SK-N-DZ (cell line): ENCODE data around the gene LCMT2. TPM values are rescaled to one million over a fixed set of nuclear protein-coding genes. Genes with fewer than 3 reads are reported as not detected.

Source experiments
- DNase-seq: peaks from one replicate; pipeline ENCODE4 v3.0.0-alpha.2; 2015; ENCODE audit warnings: low spot score
- polyA plus RNA-seq, 2 experiments: library from polyadenylated mRNA; depleted of rRNA; stranded (reverse); fragments of >200 nt; gene quantifications; 2 replicates each; pipeline ENCODE4 v1.2.3, GENCODE V29; 2014

The LCMT2 gene
- 8.7 and 10.8 TPM in 2 replicates for polyA plus RNA-seq (2014; cell fraction: cytosol; rRNA removed)
- polyA plus RNA-seq (2014; cell fraction: nucleus; rRNA removed) = 4.0 and 5.7 TPM in 2 replicates

GRCh38 chr15:43329960-43330779 is at the start of gene LCMT2:
Gene LCMT2, minus strand, starts transcription at chr15:43330573. Its CDS starts 84 bp downstream, at chr15:43330489.
- DNase-seq = peak; percentile 96

GRCh38 chr15:43378601-43379000 is 48.2 kb upstream of the LCMT2 start:
- no peak for DNase-seq

DNA sequence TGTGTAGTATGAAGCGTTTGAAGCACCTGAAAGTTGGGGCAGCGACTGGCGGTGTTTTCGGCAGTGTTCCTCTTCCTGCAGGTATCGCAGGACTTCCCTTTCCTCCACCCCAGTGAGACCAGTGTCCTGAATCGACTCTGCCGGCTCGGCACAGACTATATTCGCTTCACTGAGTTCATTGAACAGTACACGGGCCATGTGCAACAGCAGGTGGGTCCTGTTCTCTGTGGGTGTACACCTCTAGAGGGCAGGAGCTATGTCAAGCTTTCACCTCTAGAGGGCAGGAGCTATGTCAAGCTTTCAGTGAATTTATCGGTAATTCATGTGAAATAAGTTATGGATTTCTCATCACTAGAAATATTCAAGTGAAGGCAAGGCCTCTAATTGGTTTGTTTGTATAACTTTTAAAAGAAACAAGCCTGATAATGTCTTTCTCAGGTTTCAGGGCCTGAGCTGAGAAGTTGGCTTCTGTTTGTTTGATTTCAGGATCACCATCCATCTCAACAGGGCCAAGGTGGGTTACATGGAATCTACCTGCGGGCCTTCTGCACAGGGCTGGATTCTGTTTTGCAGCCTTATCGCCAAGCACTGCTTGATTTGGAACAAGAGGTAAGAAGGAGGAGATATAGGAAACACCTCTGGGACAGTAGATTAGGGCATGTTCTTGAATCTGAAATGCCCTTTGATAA is 45.8 kb upstream of the LCMT2 start:
- DNase-seq = peak; percentile 50

DNA sequence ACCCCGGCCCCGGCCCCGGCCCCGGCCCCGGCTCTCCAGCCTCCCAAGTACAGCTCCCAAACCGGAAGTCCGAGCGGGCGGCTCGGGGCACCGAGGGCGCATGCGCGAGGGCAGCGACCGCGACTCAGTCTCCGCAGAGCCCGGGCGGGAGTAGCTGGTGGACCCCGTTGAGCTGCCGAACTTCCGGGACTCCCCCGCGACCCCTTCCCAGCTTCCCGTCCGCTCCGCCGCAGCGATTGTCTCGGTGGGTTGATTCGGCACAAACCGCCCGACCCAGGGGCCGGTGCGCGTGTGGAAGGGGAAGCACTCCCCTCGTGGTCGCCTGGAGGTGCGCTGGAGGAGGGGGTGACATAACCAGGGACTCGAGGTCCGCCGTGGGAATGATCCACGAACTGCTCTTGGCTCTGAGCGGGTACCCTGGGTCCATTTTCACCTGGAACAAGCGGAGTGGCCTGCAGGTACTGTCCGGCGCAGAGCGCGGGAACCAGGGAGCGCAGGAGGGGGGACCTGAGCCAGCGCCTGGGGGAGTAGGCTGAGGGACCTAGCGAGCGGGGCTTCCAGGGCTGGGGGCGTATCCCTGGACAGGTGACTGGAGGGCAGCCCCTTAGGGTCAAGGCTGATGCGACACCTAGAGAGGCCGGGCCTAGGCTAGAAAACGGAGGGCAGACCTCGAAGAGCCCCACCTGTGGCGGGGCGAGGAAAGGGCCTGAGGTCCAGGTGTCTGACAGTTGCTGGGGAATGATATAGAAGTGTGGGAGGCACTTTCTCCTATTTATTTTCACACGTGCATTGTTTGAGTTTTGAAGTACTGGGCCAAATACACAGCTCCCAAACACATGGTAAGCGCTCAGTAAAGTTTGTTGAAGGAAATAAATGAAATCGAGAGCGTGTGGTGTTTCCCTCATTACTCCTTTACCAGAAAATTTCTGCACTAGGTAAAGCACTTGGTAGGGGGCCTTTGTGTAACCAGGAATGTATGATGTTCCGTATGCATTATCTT is 40.9 kb upstream of the LCMT2 start, which contains the start of the genes TUBGCP4 and ZSCAN29:
TUBGCP4 (plus strand) TSS at position 127 of the 1,000 bp plus-strand sequence; CDS start at position 381, 254 bp downstream.
ZSCAN29 (minus strand) TSS at position 69 of the 1,000 bp plus-strand sequence. CDS start 1,130 bp downstream, outside the sequence.
- DNase-seq = peak; percentile 91

DNA sequence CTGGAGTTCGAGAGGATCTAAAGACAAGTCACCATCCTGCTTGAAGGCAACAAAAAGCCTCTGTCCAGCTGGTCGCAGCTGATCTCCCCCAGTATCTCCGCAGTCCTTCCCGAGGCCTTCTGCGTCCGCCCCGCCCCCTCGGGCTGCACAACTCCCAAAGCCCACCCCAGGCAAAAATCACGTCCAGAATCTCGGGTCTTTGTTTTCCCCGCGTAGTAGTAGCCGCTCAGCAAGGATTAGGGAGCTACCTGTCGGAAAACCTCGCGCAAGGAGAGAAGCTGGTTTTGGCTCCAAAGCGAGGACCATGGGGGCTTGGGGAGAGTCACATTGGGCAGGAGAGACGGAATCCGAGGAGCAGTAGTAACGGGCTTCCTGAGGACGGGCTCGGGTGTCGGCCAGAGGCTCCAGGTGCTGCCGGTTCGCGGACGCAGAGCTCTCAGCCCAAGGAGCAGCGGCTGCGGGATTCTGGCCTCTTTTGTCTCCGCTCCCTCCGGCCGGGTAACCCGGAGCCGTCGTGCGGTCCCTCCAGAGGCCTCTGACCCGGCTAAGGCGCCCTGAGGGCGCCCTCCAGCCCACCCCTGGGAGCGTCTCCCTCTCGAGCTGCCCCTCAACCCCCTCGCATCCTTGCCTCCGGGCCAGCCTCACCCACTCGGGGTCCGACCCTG is 40.1 kb upstream of the LCMT2 start:
- peak; percentile 22 for DNase-seq

- DNase-seq = no peak
These were observed 31.0 kb upstream of the LCMT2 start for GRCh38 chr15:43361313-43361903.

GRCh38 chr15:43360821-43361220 is 30.4 kb upstream of the LCMT2 start:
- DNase-seq = no peak

GRCh38 chr15:43352693-43353382 is 22.5 kb upstream of the LCMT2 start:
- no peak for DNase-seq

DNA sequence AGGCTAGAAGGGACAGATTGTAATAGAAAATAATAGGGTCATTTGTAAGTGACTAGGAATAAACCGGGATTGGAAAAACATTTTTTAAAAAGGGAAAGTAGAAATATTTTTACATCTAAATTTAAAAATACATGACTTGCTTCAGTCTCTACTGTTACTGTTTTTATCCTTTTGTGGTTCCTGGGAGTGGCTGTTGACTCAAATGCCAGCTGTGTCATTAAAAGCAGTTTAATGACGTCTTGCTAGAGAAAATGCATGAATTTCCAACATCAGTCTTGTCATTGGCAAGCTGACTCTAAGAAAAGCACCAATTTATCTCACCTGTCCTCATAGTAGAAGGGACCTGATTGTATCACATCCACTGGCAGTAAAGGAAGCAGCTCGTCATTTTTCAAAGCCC is 16.7 kb upstream of the LCMT2 start:
- no peak for DNase-seq

DNA sequence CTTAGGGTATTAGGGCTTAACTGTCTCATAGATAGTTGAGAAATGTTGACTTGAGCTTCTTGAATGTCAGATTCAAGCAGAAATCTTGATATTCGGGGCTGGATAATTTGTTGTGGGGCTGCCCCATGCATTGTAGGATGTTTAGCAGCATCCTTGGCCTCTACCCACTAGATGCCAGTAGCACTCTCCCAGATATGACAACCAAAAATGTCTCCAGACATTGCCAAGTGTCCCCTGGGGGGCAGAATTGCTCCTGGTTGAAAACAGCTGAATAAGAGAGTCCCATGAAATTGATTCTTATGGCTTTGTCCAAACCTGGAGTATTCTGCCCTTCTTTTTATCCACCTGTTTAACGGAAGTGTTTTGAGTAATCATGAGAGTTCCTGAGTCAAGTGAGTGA is 15.9 kb upstream of the LCMT2 start:
- no peak for DNase-seq

- DNase-seq = no peak
These were observed 361 bp upstream of the LCMT2 start for GRCh38 chr15:43330780-43331087.

DNA sequence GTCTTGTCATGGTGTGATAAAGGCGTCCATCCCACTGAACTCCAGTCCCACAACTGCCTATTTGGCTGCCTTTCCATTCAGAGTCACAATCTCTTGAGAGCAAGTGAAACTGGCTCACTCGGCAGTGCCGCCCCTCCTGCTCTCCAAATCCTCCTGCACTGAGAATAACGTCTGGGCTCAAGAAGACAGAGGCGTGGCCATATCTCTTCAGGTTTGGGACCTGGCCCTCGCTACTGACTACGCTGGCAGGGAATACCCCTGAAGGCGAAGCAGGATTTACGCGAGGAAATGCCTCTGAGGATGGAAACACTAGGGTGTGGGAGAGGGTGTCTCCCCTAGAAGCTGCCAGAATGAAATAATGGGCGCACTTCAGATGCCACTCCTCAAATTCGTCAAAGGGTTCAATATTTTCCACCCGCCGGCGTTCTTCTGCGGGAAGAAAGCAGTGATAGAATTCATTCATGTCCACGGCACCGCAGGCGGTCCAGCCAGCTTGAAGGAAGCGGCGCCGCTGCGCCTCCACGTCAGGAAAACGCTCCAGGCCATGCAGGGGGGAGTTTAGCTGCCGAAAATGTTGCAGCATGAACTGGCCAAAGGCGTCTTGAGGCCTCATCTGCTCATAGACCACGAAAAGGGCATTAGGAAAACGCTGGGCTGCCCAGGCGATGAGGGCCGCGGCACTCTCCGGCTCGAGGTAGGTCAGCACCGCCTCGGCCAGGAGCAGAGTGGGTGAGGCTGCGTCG is 985 bp downstream of the LCMT2 start:
- DNase-seq = no peak

DNA sequence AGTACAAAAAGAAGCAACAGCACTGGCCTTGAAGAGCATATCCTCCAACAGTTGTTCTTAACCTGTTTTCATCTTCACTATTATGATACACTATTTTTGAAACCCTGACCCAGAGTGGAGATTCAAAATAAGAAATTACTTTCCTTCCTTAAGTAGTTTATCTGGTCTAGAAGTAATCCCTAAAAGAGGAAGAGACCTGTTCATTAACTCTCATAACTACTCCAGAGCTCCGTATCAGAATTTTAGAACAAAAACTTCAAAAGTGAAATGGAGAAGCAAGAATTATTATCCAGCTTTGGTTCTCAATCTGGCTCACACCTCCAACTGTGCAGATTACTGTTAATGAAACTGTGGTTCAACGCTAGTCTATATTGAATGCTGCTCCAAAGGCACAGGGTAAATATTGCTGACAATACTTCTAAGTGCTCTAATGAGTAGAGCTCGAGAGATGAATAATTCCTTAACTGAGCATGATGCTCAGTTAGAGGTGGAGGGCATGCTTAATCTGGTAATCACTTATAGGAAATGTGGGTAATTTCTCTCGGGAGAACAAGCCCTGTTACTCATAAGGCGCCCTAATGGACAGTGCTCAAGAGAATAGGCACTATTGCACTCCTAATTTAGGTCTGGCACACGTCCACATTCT is 5.2 kb downstream of the LCMT2 start:
- DNase-seq = no peak

GRCh38 chr15:43318990-43319771 is 11.2 kb downstream of the LCMT2 start:
- no peak for DNase-seq

DNA sequence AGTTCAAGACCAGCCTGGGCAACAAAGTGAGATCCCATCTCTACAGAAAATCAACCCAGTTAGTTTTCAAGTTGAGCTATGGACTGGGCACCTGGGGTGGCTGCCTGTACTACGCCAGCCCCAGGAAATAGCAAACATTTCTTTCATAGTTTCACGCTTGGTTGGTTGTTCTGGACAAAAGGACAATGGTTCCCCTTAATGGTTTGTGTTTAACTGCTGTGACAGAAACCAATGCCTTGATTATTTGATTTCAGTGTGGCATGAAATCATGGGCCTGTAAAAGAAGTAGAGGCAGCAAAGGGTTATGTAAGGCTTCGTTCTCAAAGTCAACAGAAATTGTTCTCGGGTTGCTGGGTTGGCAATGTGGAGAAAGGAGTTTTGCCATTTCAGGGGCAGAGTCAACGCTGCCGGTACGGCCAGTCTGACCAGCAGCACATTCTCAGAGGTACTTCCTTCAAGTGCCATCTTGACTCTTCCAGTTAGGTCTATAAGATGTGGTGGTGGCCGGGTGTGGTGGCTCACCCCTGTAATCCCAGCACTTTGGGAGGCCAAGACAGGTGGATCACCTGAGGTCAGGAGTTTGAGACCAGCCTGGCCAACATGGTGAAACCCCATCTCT is 12.7 kb downstream of the LCMT2 start:
- no peak for DNase-seq

DNA sequence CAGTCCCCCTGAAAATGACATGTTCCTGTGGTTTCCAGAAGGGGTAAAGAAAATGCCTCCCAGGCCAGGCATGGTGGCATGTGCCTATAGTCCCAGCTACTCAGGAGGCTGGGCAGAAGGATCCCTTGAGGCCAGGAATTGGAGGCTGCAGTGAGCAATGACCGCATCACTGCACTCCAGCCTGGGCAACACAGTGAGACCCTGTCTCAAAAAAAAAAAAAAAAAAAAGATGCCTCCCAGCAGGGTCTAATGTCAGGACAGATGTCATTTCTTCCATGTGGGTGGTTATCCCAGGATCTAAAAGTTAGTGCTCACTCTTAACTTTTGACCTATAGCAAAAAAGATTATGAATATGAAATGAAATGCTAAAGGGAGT is 13.4 kb downstream of the LCMT2 start:
- no peak for DNase-seq
